RPMI8226 (cell line): ENCODE data around the gene ABLIM2.
"Not testable (repeated sequence)": the region's sequence is repeated elsewhere in the genome, so short reads cannot be mapped to it uniquely, and the experiment has no call there.

Source experiments
- DNase-seq: peaks from one replicate; pipeline ENCODE4 v3.0.0-alpha.2; 2015

The ABLIM2 gene

DNA sequence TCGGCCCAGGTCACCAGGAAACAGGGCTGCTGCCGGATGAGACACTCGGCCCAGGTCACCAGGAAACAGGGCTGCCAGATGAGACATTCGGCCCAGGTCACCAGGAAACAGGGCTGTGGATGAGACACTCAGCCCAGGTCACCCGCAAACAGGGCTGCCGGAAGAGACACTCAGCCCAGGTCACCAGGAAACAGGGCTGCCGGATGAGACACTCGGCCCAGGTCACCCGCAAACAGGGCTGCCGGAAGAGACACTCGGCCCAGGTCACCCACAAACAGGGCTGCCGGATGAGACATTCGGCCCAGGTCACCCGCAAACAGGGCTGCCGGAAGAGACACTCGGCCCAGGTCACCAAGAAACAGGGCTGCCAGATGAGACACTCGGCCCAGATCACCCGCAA is 240.4 kb downstream of the ABLIM2 start:
- DNase-seq: not testable (repeated sequence)

DNA sequence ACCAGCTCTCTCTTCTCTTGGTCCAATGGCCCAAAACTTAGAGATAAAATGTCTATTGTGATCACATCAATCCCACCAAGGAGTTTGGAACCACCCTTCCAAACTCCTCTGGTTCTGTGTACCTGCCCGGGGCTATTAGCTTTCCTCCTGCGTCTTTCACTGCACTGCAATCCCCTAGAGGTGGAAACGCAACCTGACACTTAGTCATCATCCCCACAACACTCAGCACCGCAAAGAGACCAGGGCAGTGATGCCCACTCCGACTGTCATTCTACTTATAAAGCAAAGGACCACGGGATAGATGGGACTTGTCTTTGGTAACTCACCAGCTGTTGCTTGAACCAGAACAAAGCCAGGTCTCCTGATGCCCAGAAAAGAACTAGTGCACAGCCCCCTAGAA is 240.9 kb downstream of the ABLIM2 start:
- no peak for DNase-seq

DNA sequence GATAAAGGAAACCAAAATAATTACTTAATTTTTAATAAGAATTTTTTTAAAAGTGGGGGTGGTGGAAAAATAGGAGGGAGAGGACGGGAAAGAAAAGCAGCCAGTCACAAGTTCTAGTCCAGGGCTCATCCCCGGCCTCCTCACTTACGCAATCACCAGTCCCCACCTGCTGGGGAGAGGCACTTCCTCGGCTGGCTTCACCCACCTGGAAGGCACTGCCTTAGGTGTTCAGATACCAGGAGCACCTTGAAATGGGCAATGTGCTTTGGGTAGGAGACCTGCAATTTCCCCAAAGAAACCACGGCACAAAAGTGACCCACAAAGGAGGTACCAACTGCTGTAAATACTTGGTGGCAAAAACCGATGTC is 242.8 kb downstream of the ABLIM2 start:
- no peak for DNase-seq
